ENCODE results near the gene CCDC179.

The CCDC179 gene

DNA sequence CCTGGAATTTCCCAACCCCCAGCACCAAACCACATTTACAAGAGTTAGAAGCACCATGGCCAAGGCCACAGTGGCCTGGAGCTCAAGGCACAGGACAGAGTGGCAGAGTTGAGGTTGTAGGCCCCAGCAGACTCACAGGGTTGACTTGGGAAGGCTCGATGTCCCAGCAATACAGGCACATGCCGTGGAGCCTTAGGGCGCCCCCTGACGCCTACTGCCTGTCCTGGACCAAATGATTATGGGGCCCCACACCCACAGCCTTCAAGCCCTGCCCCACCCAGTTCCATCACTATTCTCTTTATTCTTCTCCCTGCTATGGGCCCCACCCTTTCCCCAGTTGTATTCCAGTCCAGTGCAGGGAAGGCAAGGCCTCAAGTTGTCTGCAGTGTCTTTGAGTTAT, at the start of gene CCDC179:
CCDC179 (minus strand) TSS at position 234 of the 400 bp plus-strand sequence; CDS start at position 181, 53 bp downstream.
- H3K4me3 ChIP-seq (ENCODE audit: low read depth, low read length) = no peak within 1 kb of the TSS
- H3K4me1 ChIP-seq (ENCODE audit: control insufficient read depth, insufficient read depth, low read length) = no peaks in the 10 kb centered on the region
- no peaks in the 10 kb centered on the region for H3K36me3 ChIP-seq (ENCODE audit: control insufficient read depth, insufficient read depth, low read length)
- H3K27ac ChIP-seq (ENCODE audit: low read depth, low read length) = no peak within 1 kb of the TSS
- no peaks in the 10 kb centered on the region for H3K27me3 ChIP-seq (ENCODE audit: control insufficient read depth, insufficient read depth, low read length)
- H3K9ac ChIP-seq (ENCODE audit: low read length) = no peak within 1 kb of the TSS
- H3K9me3 ChIP-seq (ENCODE audit: control insufficient read depth, insufficient read depth, low read depth, low read length) = no peaks in the 10 kb centered on the region

DNA sequence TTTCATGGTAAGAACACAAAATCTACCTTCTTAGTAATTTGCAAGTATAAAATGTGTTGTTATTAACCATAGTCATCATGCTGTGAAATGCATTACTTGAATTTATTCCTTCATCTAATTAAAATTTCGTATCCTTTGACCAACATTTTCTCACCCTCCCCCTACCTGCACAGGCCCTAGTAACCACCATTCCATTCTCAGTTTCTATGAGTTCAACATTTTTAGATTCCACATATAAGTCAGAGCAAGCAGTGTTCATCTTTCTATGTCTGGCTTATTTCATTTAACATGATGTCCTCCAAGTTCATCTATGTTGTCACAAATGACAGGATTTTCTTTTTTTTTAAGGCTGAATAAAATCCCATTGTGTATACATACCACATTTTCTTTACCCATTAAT, 43.5 kb upstream of the CCDC179 start:
- Histone ChIP-seq H3K4me3 (ENCODE audit: low read depth, low read length) (no peak overlapping the region), H3K27ac (ENCODE audit: low read depth, low read length) (no peak overlapping the region), H3K9ac (ENCODE audit: low read length) (no peak overlapping the region), H3K36me3 (ENCODE audit: control insufficient read depth, insufficient read depth, low read length) (no peaks in the 10 kb centered on the region), H3K9me3 (ENCODE audit: control insufficient read depth, insufficient read depth, low read depth, low read length) (no peaks in the 10 kb centered on the region), H3K27me3 (ENCODE audit: control insufficient read depth, insufficient read depth, low read length) (no peaks in the 10 kb centered on the region), H3K4me1 (ENCODE audit: control insufficient read depth, insufficient read depth, low read length) (no peaks in the 10 kb centered on the region)

DNA sequence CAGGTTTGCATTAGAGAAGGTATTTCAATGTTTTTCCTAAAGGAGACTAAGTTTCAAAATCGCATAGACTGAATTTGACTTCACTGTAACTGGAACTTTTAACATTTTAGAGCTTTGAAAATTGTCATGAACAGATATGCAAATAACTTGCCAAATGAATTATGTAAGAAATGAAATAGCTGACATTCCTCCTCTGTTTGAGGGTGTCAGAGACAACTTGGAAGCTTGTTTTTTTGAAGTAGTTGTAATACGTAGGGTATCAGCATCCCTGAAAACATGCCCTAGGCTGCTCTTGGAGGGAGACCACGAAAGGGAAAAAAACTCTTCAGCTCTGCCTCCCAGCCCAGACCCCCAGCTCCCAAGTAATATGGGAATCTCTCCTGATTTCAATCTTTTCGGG, 41.3 kb upstream of the CCDC179 start:
- no peaks in the 10 kb centered on the region for H3K36me3 ChIP-seq (ENCODE audit: control insufficient read depth, insufficient read depth, low read length)
- no peaks in the 10 kb centered on the region for H3K27me3 ChIP-seq (ENCODE audit: control insufficient read depth, insufficient read depth, low read length)
- no peaks in the 10 kb centered on the region for H3K4me1 ChIP-seq (ENCODE audit: control insufficient read depth, insufficient read depth, low read length)
- H3K9me3 ChIP-seq (ENCODE audit: control insufficient read depth, insufficient read depth, low read depth, low read length) = no peaks in the 10 kb centered on the region
- H3K27ac ChIP-seq (ENCODE audit: low read depth, low read length) = no peak overlapping the region
- H3K4me3 ChIP-seq (ENCODE audit: low read depth, low read length) = no peak overlapping the region
- H3K9ac ChIP-seq (ENCODE audit: low read length) = no peak overlapping the region

DNA sequence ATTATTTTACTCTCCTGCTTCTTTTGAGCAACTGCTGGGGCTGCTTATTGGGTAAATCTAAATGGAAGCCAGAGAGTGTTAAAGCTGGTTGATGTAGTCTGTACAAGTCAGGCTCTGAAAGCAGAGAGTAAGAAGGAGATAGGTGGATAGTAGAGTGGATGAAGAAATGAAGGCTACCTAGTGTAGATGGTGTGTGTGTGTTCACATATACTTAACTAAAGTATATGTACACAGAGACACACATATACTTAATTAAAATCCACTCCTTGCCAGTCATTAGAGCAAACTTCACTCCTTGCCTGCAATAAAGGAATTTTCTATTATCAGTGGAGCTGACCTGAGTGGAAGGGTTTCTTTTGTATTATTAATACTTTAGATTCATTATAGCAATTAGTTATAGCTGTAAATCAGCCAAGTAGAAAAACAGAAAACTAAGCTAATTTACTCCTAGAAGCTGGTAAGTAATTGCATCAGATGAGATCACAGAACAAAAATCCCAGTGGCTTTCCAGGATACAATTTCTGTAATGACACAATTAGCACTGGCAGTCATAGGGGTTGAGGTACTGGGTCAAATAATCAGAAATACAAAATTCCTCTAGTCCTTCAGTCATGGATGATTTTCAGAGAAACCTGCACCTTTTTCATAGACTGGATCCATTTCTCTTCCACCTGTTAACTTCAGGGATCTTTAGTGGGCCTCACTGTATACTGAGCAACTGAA, 40.7 kb upstream of the CCDC179 start:
- Histone ChIP-seq H3K9ac (ENCODE audit: low read length) (no peak overlapping the region), H3K27me3 (ENCODE audit: control insufficient read depth, insufficient read depth, low read length) (no peaks in the 10 kb centered on the region), H3K27ac (ENCODE audit: low read depth, low read length) (no peak overlapping the region), H3K36me3 (ENCODE audit: control insufficient read depth, insufficient read depth, low read length) (no peaks in the 10 kb centered on the region), H3K4me3 (ENCODE audit: low read depth, low read length) (no peak overlapping the region), H3K4me1 (ENCODE audit: control insufficient read depth, insufficient read depth, low read length) (no peaks in the 10 kb centered on the region), H3K9me3 (ENCODE audit: control insufficient read depth, insufficient read depth, low read depth, low read length) (no peaks in the 10 kb centered on the region)

DNA sequence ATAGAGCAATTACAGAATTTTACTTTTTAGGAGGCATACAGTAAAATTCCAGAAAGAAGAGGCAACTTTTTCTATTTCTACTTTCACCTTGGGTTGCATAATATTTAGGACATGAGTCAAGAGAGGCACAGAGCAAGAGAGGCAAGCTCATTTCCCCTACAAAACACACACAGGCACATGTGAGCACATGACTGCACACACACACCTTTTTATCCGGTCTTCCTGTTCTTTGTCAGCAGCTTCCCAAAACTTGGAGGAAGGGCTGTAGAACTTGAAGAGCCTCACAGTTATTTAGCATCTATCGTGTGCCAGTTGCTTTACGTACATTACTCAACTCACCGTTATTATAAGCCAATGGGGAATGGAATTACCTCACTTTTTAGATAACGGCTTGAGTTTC, 37.8 kb upstream of the CCDC179 start:
- no peaks in the 10 kb centered on the region for H3K27me3 ChIP-seq (ENCODE audit: control insufficient read depth, insufficient read depth, low read length)
- H3K9ac ChIP-seq (ENCODE audit: low read length) = no peak overlapping the region
- no peaks in the 10 kb centered on the region for H3K36me3 ChIP-seq (ENCODE audit: control insufficient read depth, insufficient read depth, low read length)
- no peaks in the 10 kb centered on the region for H3K4me1 ChIP-seq (ENCODE audit: control insufficient read depth, insufficient read depth, low read length)
- H3K27ac ChIP-seq (ENCODE audit: low read depth, low read length) = no peak overlapping the region
- H3K9me3 ChIP-seq (ENCODE audit: control insufficient read depth, insufficient read depth, low read depth, low read length) = no peaks in the 10 kb centered on the region
- H3K4me3 ChIP-seq (ENCODE audit: low read depth, low read length) = no peak overlapping the region

DNA sequence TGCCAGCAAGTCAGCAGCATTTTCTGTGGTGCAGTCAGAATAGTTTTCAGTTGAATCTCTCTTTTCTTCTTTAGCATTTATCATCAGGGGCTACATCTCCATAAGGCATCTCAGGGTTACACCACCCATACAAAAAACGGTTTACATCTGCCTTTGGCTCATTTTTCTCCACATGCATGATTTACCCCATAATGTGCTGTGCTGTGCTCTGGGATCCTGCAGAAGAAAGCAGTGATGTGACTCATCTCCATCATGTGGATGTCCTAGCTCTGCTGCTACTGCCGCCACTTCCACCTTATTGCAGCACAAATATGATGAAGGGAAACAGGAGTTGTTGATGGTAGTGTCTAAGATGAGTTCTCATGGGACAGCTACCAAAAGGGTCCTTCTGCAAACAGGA, 30.0 kb upstream of the CCDC179 start:
- no peaks in the 10 kb centered on the region for H3K9me3 ChIP-seq (ENCODE audit: control insufficient read depth, insufficient read depth, low read depth, low read length)
- no peaks in the 10 kb centered on the region for H3K4me1 ChIP-seq (ENCODE audit: control insufficient read depth, insufficient read depth, low read length)
- H3K27ac ChIP-seq (ENCODE audit: low read depth, low read length) = no peak overlapping the region
- H3K9ac ChIP-seq (ENCODE audit: low read length) = no peak overlapping the region
- H3K36me3 ChIP-seq (ENCODE audit: control insufficient read depth, insufficient read depth, low read length) = no peaks in the 10 kb centered on the region
- no peaks in the 10 kb centered on the region for H3K27me3 ChIP-seq (ENCODE audit: control insufficient read depth, insufficient read depth, low read length)
- H3K4me3 ChIP-seq (ENCODE audit: low read depth, low read length) = no peak overlapping the region

DNA sequence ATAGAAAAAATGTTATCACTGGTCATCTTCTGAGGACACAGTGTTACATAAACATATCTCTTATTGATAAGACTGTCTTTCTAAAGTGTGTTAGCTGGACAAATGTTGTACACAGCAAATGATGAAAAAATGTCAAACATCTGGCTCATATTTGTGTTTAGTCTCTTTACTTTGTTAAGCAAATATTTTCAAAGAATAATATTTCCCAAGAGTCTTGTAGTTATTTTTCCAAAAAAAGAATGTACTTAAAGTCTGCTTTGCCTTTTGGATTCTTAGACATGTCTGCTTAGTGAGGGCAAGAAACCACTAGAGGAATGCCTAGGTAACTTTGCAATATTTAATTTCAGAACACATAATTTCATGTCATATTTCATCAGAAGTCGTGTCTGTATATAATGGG, 23.9 kb upstream of the CCDC179 start:
- Histone ChIP-seq H3K9me3 (ENCODE audit: control insufficient read depth, insufficient read depth, low read depth, low read length) (no peaks in the 10 kb centered on the region), H3K4me1 (ENCODE audit: control insufficient read depth, insufficient read depth, low read length) (no peaks in the 10 kb centered on the region), H3K36me3 (ENCODE audit: control insufficient read depth, insufficient read depth, low read length) (no peaks in the 10 kb centered on the region), H3K27me3 (ENCODE audit: control insufficient read depth, insufficient read depth, low read length) (no peaks in the 10 kb centered on the region), H3K9ac (ENCODE audit: low read length) (no peak overlapping the region), H3K4me3 (ENCODE audit: low read depth, low read length) (no peak overlapping the region), H3K27ac (ENCODE audit: low read depth, low read length) (no peak overlapping the region)

DNA sequence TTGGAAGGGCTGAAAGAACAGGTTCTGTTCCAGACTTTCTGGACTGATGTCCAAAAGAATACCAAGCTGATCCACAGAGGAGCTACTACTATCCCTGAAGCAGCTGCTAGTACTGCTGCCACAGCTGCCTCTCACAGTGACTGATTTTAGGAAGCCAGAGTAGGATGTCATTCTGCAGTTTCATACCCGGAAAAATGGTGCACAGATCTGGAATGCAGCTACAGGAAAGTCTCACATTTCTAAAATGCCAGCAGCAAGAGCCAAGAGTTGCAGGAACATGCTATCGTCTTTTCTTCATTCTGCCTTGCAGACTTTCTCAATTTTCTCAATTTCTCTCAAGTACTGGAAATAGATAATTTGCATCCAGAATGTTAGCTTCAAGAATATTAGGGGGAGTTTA, 19.4 kb upstream of the CCDC179 start:
- H3K36me3 ChIP-seq (ENCODE audit: control insufficient read depth, insufficient read depth, low read length) = no peaks in the 10 kb centered on the region
- no peaks in the 10 kb centered on the region for H3K27me3 ChIP-seq (ENCODE audit: control insufficient read depth, insufficient read depth, low read length)
- no peak overlapping the region for H3K27ac ChIP-seq (ENCODE audit: low read depth, low read length)
- H3K4me1 ChIP-seq (ENCODE audit: control insufficient read depth, insufficient read depth, low read length) = no peaks in the 10 kb centered on the region
- no peak overlapping the region for H3K9ac ChIP-seq (ENCODE audit: low read length)
- no peaks in the 10 kb centered on the region for H3K9me3 ChIP-seq (ENCODE audit: control insufficient read depth, insufficient read depth, low read depth, low read length)
- H3K4me3 ChIP-seq (ENCODE audit: low read depth, low read length) = no peak overlapping the region

DNA sequence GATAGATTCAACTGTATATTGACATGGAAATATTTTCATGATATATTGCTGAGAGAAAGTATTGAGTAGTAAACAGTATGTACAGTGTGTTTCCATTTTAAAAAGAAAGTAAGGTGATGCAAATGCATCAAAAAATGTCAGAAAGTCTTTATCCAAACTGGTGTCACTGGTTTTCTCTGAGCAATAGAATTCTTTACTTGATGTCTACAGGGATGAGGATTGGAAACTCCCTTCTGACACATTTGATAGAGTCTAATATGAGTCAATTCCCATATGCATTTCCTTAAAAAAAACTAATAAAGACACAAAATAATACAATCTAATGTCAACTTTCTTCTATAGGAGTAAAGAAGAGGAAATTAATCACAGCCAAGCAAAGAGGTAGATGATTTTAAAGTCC, 18.3 kb upstream of the CCDC179 start:
- Histone ChIP-seq H3K27ac (ENCODE audit: low read depth, low read length) (no peak overlapping the region), H3K36me3 (ENCODE audit: control insufficient read depth, insufficient read depth, low read length) (no peaks in the 10 kb centered on the region), H3K9me3 (ENCODE audit: control insufficient read depth, insufficient read depth, low read depth, low read length) (no peaks in the 10 kb centered on the region), H3K4me3 (ENCODE audit: low read depth, low read length) (no peak overlapping the region), H3K4me1 (ENCODE audit: control insufficient read depth, insufficient read depth, low read length) (no peaks in the 10 kb centered on the region), H3K9ac (ENCODE audit: low read length) (no peak overlapping the region), H3K27me3 (ENCODE audit: control insufficient read depth, insufficient read depth, low read length) (no peaks in the 10 kb centered on the region)

DNA sequence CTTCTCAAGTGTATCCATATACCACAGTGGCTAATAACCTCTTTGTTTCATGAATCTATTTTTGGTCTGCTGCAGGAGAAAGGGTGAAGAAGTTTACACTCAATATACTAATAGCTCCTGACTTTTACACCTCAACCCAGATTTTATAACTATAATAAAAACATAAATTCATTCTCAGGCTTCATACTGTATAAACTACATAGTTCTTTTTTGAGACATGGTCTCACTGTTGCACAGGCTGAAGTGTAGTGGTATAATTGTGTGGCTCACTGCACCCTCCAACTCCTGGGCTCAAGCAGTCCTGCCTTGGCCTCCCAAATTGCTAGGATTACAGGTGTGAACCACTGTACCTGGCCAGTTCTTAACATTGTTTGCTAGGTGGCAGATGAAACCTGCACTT, 17.8 kb upstream of the CCDC179 start:
- Histone ChIP-seq H3K4me3 (ENCODE audit: low read depth, low read length) (no peak overlapping the region), H3K9me3 (ENCODE audit: control insufficient read depth, insufficient read depth, low read depth, low read length) (no peaks in the 10 kb centered on the region), H3K36me3 (ENCODE audit: control insufficient read depth, insufficient read depth, low read length) (no peaks in the 10 kb centered on the region), H3K27me3 (ENCODE audit: control insufficient read depth, insufficient read depth, low read length) (no peaks in the 10 kb centered on the region), H3K4me1 (ENCODE audit: control insufficient read depth, insufficient read depth, low read length) (no peaks in the 10 kb centered on the region), H3K27ac (ENCODE audit: low read depth, low read length) (no peak overlapping the region), H3K9ac (ENCODE audit: low read length) (no peak overlapping the region)

- Histone ChIP-seq H3K9ac (ENCODE audit: low read length) (no peak overlapping the region), H3K36me3 (ENCODE audit: control insufficient read depth, insufficient read depth, low read length) (no peaks in the 10 kb centered on the region), H3K27me3 (ENCODE audit: control insufficient read depth, insufficient read depth, low read length) (no peaks in the 10 kb centered on the region), H3K27ac (ENCODE audit: low read depth, low read length) (no peak overlapping the region), H3K4me3 (ENCODE audit: low read depth, low read length) (no peak overlapping the region), H3K4me1 (ENCODE audit: control insufficient read depth, insufficient read depth, low read length) (no peaks in the 10 kb centered on the region), H3K9me3 (ENCODE audit: control insufficient read depth, insufficient read depth, low read depth, low read length) (no peaks in the 10 kb centered on the region)
These were observed 15.7 kb upstream of the CCDC179 start for GRCh38 chr11:22875869-22876473.

Data from HUES6 (cell line).